MM.1S (cell line): Measurements from ENCODE around the gene ANKS6.
A peak's percentile ranks its signal among the peaks of the same experiment; 100 is the strongest.

Experiments used
- DNase-seq: peaks from one replicate; pipeline ENCODE4 v3.0.0-alpha.2; 2015
- H2AFZ ChIP-seq: fragments of 300-600 bp; sonication (generic); 2 replicates; pipeline ENCODE4 v1.6.0; 2016; ENCODE audit warnings: antibody characterized with exemption, low read length
- H3F3A ChIP-seq: fragments of 300-600 bp; sonication (generic); 2 replicates; pipeline ENCODE4 v1.6.1; 2016; ENCODE audit warnings: mild to moderate bottlenecking, antibody characterized with exemption, low read length, moderate library complexity, mixed read lengths; ENCODE audit not compliant: insufficient read depth
- H3K27ac ChIP-seq: fragments of 300-600 bp; sonication (generic); 2 replicates; pipeline ENCODE4 v1.5.1; 2016; ENCODE audit warnings: mild to moderate bottlenecking, low read length
- H3K27me3 ChIP-seq: fragments of 300-600 bp; sonication (generic); replicated peaks from 2 replicates; pipeline ENCODE4 v1.6.0; 2016; ENCODE audit warnings: low read length; ENCODE audit not compliant: insufficient read depth
- H3K36me3 ChIP-seq: fragments of 300-600 bp; sonication (generic); replicated peaks from 2 replicates; pipeline ENCODE4 v1.6.1; 2016; ENCODE audit warnings: mild to moderate bottlenecking, low read length, mixed read lengths; ENCODE audit not compliant: insufficient read depth
- H3K4me1 ChIP-seq: fragments of 300-600 bp; sonication (generic); 2 replicates; pipeline ENCODE4 v1.6.1; 2016; ENCODE audit warnings: low read length, mixed read lengths
- H3K4me2 ChIP-seq: fragments of 300-600 bp; sonication (generic); 2 replicates; pipeline ENCODE4 v1.6.0; 2016; ENCODE audit warnings: low read depth, low read length
- H3K4me3 ChIP-seq: fragments of 300-600 bp; sonication (generic); 2 replicates; pipeline ENCODE4 v1.5.1; 2016; ENCODE audit warnings: low read length, mixed read lengths
- H3K79me2 ChIP-seq: fragments of 300-600 bp; sonication (generic); 2 replicates; pipeline ENCODE4 v1.6.1; 2016; ENCODE audit warnings: mixed run types, low read length, mixed read lengths
- H3K9ac ChIP-seq: fragments of 300-600 bp; sonication (generic); 2 replicates; pipeline ENCODE4 v1.6.1; 2016; ENCODE audit warnings: low read length, mixed read lengths
- H3K9me2 ChIP-seq: fragments of 300-600 bp; sonication (generic); replicated peaks from 2 replicates; pipeline ENCODE4 v1.6.1; 2016; ENCODE audit warnings: mild to moderate bottlenecking, low read length, mixed read lengths; ENCODE audit not compliant: insufficient read depth
- H3K9me3 ChIP-seq: fragments of 300-600 bp; sonication (generic); replicated peaks from 2 replicates; pipeline ENCODE4 v1.6.1; 2016; ENCODE audit warnings: mild to moderate bottlenecking, low read length, mixed read lengths; ENCODE audit not compliant: insufficient read depth
- H4K20me1 ChIP-seq: fragments of 300-600 bp; sonication (generic); 2 replicates; pipeline ENCODE4 v1.6.1; 2016; ENCODE audit warnings: mild to moderate bottlenecking, low read length, moderate library complexity, mixed read lengths; ENCODE audit not compliant: insufficient read depth
- CTCF ChIP-seq: fragments of 300-600 bp; sonication (generic); IDR thresholded peaks from 2 replicates; pipeline ENCODE4 v1.5.1; 2016; ENCODE audit warnings: antibody characterized with exemption, low read length, mixed read lengths
- EZH2 ChIP-seq: fragments of 300-600 bp; sonication (generic); optimal IDR thresholded peaks from 2 replicates; pipeline ENCODE3; 2017; ENCODE audit warnings: low read depth, mild to moderate bottlenecking, antibody characterized with exemption, low read length, mixed read lengths
- EZH2phosphoT487 ChIP-seq: fragments of 300-600 bp; sonication (generic); IDR thresholded peaks from 2 replicates; pipeline ENCODE4 v1.6.1; 2018; ENCODE audit warnings: antibody characterized with exemption, low read length

Gene ANKS6

DNA sequence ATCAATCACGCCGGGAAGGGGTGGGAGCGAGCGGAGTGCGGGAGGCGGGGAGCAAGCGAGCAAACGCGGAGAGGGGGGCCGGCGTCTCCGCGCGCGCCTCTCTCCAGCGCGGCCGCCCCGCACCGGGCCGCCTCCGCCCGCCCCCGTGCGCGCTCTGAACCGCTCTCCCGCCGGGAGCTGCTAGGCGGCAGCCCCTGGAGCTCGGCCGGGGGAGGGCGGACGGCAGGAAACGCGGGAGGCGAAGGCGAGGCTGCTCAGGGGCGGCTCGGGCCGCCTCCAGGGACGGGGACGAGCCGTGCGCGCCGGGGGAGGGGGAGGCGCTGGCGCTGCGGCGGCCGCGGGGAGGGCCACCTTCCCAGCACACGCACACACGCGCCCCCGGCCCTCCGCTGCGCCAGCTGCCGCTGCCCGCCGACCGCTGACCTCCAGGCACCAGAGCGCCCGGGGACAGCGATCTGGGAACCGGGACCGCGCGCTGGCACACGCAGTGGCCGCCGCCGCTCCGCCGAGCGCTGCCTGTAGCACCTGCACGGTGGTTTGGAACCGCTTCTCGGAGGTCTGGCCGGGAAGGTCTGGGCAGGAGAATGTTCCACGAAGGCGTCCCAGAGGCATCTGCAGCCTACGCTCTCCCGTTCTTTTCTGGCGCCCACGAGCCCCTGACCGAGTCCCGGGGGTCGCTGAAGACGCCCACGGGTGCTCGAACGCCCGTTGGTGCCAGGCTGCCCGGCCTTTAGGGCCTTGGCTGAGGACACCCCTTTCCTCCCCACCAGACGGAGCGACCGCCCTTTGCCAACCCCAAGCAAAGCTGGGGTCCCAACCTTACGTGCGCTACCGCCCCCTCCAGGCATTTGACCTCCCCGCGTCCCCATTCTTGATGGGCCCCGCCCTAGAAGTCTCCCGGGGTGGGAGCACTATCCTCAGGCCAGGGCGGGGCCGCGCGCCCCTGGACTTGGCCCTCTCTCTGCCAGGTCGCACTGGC is 87.1 kb downstream of the ANKS6 start, which contains the start of gene GABBR2:
GABBR2 (minus strand) TSS at position 3 of the 979 bp plus-strand sequence. CDS start 198 bp downstream, outside the sequence.
- Histone ChIP-seq H3K9me2 (no peaks in the 10 kb centered on the region), H3K36me3 (no peaks in the 10 kb centered on the region), H2AFZ (no peak within 1 kb of the TSS), H3K9ac (no peak within 1 kb of the TSS), H3K4me3 (no peak within 1 kb of the TSS), H3K27ac (no peak within 1 kb of the TSS), H4K20me1 (no peaks in the 10 kb centered on the region), H3K4me2 (no peak within 1 kb of the TSS), H3K9me3 (no peaks in the 10 kb centered on the region), H3F3A (no peaks in the 10 kb centered on the region), H3K79me2 (no peaks in the 10 kb centered on the region), H3K4me1 (no peaks in the 10 kb centered on the region), H3K27me3 (no peaks in the 10 kb centered on the region)
- TF ChIP-seq CTCF (no peak), EZH2 (no peak), EZH2phosphoT487 (no peak)
- DNase-seq, result no peak

DNA sequence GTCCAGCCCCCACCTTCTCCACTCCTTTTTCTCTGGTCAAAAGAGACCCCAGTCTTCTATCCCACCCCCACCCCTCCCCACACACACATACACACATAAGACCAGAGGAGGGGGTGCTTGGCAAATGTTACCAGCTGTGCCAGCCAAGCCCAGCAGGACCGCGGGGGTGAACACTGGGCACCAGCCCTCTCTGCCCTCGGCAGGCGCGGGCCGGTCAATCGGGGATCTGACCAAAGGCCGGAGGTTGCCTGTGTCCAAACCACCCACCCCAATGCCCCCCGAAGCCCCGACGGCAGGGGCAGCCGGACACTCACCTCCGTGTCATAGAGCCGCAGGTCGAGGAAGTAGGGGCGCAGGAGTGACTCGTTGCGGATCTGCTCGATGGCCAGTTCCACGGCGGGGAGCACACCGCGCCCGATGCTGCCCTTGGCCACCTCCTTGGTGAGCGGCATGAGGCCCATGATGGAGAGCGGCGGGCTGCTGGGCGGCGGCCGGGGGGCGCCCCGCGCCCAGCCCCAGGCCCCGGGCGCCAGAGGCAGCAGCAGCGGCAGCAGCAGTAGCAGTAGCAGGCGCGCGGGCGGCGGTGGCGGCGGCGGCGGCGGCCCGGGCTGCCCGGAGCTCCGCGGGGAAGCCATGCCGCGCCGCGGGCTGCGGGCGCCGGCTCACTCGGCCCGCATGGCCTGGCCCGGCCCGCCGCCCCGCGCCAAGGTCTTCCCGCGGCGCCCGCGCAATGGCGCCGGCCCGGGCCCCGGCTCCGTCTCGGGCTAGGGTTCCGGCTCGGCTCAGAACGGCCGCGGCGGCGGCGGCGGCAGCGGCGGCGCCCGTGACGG is 88.0 kb downstream of the ANKS6 start:
- H3K4me3 ChIP-seq, result no peak overlapping the region
- no peak for DNase-seq
- no peaks in the 10 kb centered on the region for H3K27me3 ChIP-seq
- H2AFZ ChIP-seq, result no peak overlapping the region
- H3K9me2 ChIP-seq, result no peaks in the 10 kb centered on the region
- H3K79me2 ChIP-seq, result no peaks in the 10 kb centered on the region
- H4K20me1 ChIP-seq, result no peaks in the 10 kb centered on the region
- H3K9me3 ChIP-seq, result no peaks in the 10 kb centered on the region
- H3K9ac ChIP-seq, result no peak overlapping the region
- no peaks in the 10 kb centered on the region for H3F3A ChIP-seq
- no peak overlapping the region for H3K4me2 ChIP-seq
- H3K4me1 ChIP-seq, result no peaks in the 10 kb centered on the region
- H3K27ac ChIP-seq, result no peak overlapping the region
- no peak for TF ChIP-seq CTCF
- no peak for TF ChIP-seq EZH2
- TF ChIP-seq EZH2phosphoT487, result no peak
- H3K36me3 ChIP-seq, result no peaks in the 10 kb centered on the region

DNA sequence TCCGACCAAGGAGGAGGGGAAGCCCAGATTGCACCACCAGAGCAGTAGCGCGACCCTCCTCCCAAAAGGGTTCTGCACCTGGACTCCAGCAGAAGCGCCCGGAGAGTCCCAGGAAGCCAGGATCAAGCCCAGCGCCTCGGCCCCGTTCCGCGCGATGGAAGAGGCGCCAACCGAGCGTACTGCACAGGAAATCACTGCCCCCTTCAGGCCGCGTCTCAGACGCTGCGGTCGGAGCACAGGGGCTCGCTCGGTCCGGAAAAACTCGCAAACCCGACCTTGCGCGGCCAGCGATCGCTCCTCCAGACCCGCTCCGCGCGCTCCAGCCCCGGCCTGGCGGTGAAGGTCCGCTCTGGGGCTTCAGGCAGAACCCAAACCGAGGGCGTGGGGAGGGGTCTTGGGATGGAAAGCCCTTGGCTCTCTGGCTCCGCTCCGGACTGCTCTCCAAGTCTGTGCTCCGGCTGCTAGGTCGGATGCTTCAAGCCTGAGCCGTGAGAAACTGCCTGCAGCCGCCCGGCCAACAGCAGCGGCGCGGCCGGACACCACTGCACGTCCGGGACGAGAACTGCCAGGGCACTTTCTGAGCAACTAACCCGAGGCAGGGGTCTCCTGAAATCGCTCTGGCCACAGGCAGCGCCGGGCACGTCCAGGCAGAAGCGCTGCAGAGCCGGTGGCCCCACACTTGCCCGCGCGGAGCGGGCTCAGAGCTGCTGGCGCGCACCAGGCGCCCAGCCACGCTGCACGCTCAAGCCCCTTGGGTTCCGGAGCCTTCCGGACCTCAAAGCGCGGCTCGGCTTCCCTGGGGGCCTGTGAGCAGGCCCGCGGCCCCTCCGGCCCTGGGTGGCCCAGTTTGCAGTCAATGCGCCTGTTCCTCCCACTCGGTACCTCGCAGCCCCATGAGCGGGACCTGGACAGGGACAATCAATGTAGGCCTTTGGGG is 88.9 kb downstream of the ANKS6 start:
- no peaks in the 10 kb centered on the region for H4K20me1 ChIP-seq
- no peak overlapping the region for H3K9ac ChIP-seq
- peak; percentile 12 for DNase-seq
- no peaks in the 10 kb centered on the region for H3K9me3 ChIP-seq
- H3K27ac ChIP-seq, result no peak overlapping the region
- TF ChIP-seq EZH2 (no peak), EZH2phosphoT487 (no peak), CTCF (peak; percentile 16)
- no peak overlapping the region for H3K4me3 ChIP-seq
- H2AFZ ChIP-seq, result no peak overlapping the region
- no peaks in the 10 kb centered on the region for H3K79me2 ChIP-seq
- no peaks in the 10 kb centered on the region for H3K36me3 ChIP-seq
- no peaks in the 10 kb centered on the region for H3K9me2 ChIP-seq
- no peaks in the 10 kb centered on the region for H3K4me1 ChIP-seq
- H3F3A ChIP-seq, result no peaks in the 10 kb centered on the region
- no peak overlapping the region for H3K4me2 ChIP-seq
- no peaks in the 10 kb centered on the region for H3K27me3 ChIP-seq
